Right renal cortex interstitium (tissue), 3 donors: ENCODE measurements around the gene ATXN2. TPM values are rescaled to one million over a fixed set of nuclear protein-coding genes. Genes with fewer than 3 reads are reported as not detected.
A peak's percentile ranks its signal among the peaks of the same experiment; 100 is the strongest.
"Not testable (repeated sequence)": the region's sequence is repeated elsewhere in the genome, so short reads cannot be mapped to it uniquely, and the experiment has no call there.

Experiments
- DNase-seq, 3 donors: peaks; one replicate each; pipeline ENCODE4 v3.0.0-alpha.2; 2013; ENCODE audit warnings: low read depth in 3 of 3, low spot score in 2 of 3
- polyA plus RNA-seq, 3 donors: library from polyadenylated mRNA; unstranded; fragments of 120-200 nt; gene quantifications; one replicate each; pipeline ENCODE4 v1.2.1, GENCODE V29; 2013; ENCODE audit not compliant: insufficient read length in 3 of 3

ATXN2 gene
- polyA plus RNA-seq, result 10 to 100 TPM; 61.8 to 75.3 (median 66.4) TPM

- peak in 2 of 3 donors; percentile 19 to 38 for DNase-seq
Observed at GRCh38 chr12:111598637-111599452, at the start of gene ATXN2. Gene ATXN2 (minus strand): TSS chr12:111599315. CDS start chr12:111599034, 281 bp downstream.

- DNase-seq, result no peak
Observed at GRCh38 chr12:111645433-111645832, 46.3 kb upstream of the ATXN2 start.

GRCh38 chr12:111643427-111643826 lies 44.3 kb upstream of the ATXN2 start:
- no peak for DNase-seq

- no peak for DNase-seq
Observed at GRCh38 chr12:111642681-111643426, 43.7 kb upstream of the ATXN2 start.

- no peak for DNase-seq
Observed at GRCh38 chr12:111640506-111640905, 41.4 kb upstream of the ATXN2 start.

- DNase-seq, result no peak
Observed at GRCh38 chr12:111638556-111638955, 39.4 kb upstream of the ATXN2 start.

GRCh38 chr12:111636209-111636945 lies 37.3 kb upstream of the ATXN2 start:
- DNase-seq, result peak in 1 of 3 donors; percentile 68

GRCh38 chr12:111635524-111635923 lies 36.4 kb upstream of the ATXN2 start:
- DNase-seq, result no peak

GRCh38 chr12:111628505-111629260 lies 29.6 kb upstream of the ATXN2 start:
- DNase-seq, result no peak

- DNase-seq, result no peak
Observed at GRCh38 chr12:111626230-111626629, 27.1 kb upstream of the ATXN2 start.

- no peak for DNase-seq
Observed at GRCh38 chr12:111624540-111624939, 25.4 kb upstream of the ATXN2 start.

GRCh38 chr12:111617841-111618240 lies 18.7 kb upstream of the ATXN2 start:
- not testable (repeated sequence) for DNase-seq

GRCh38 chr12:111616177-111616623 lies 17.1 kb upstream of the ATXN2 start:
- no peak for DNase-seq

- no peak for DNase-seq
Observed at GRCh38 chr12:111607239-111607638, 8.1 kb upstream of the ATXN2 start.

GRCh38 chr12:111606767-111607230 lies 7.7 kb upstream of the ATXN2 start:
- no peak for DNase-seq

GRCh38 chr12:111605911-111606766 lies 7.0 kb upstream of the ATXN2 start:
- no peak for DNase-seq

GRCh38 chr12:111602857-111603256 lies 3.7 kb upstream of the ATXN2 start:
- not testable (repeated sequence) for DNase-seq

GRCh38 chr12:111602348-111602747 lies 3.2 kb upstream of the ATXN2 start:
- DNase-seq, result no peak

- DNase-seq, result not testable (repeated sequence)
Observed at GRCh38 chr12:111600986-111601385, 1.9 kb upstream of the ATXN2 start.
